Endothelial cell of umbilical vein (primary cell): Measurements from ENCODE around the gene TPT1. TPM values are rescaled to one million over a fixed set of nuclear protein-coding genes. Genes with fewer than 3 reads are reported as not detected.
A peak's percentile ranks its signal among the peaks of the same experiment; 100 is the strongest.
"Not testable (repeated sequence)": the region's sequence is repeated elsewhere in the genome, so short reads cannot be mapped to it uniquely, and the experiment has no call there.

Source experiments
- BruUV-seq: library from RNA; stranded (reverse); fragments of 400-500 nt; replicated peaks from 2 replicates; lab custom pipeline; 2021; lab: Mats Ljungman, UMichigan
- CTCF ChIA-PET: fragments of 300-600, 350-600 bp; sonication (Branson Sonifier 250); formaldehyde crosslinking; loops from one replicate; lab custom pipeline; 2021; ENCODE audit warnings: antibody characterized with exemption, inconsistent platforms; lab: Charles Lee
- POLR2A ChIA-PET: fragments of 300-600, 350-600 bp; sonication (Branson Sonifier 250); formaldehyde crosslinking; loops from one replicate; lab custom pipeline; 2021; ENCODE audit warnings: antibody characterized with exemption, inconsistent platforms; lab: Charles Lee
- DNase-seq: peaks from one replicate; pipeline ENCODE4 v3.0.0-alpha.2; 2011; ENCODE audit warnings: low read depth, low spot score
- FAIRE-seq: peaks from 2 replicates; lab custom pipeline; 2011; peaks lifted over from hg19 to GRCh38; lab: Jason Lieb, UNC
- H2AFZ ChIP-seq: 2 replicates; pipeline ENCODE4 v1.6.0; 2012; ENCODE audit warnings: low read depth, low read length, control low read depth, inconsistent platforms
- H3K27ac ChIP-seq: 2 replicates; pipeline ENCODE4 v1.5.1; 2011; ENCODE audit warnings: low read depth, mild to moderate bottlenecking, control low read depth, low read length, moderate library complexity; ENCODE audit not compliant: insufficient read depth
- H3K27me3 ChIP-seq, 2 experiments: 2 replicates each; pipeline versions ENCODE4 v1.6.0 to v1.6.1; 2011; ENCODE audit warnings: low read length in 2 of 2, mixed read lengths in 1 of 2; ENCODE audit not compliant: control insufficient read depth in 2 of 2, insufficient read depth in 2 of 2
- H3K36me3 ChIP-seq, 2 experiments: 2 replicates in 1 of 2; 3 replicates in 1 of 2; pipeline ENCODE4 v1.5.1; 2011; ENCODE audit warnings: low read length in 2 of 2, mild to moderate bottlenecking in 1 of 2, moderate library complexity in 1 of 2; ENCODE audit not compliant: control insufficient read depth in 2 of 2, insufficient read depth in 2 of 2; ENCODE audit errors: extremely low read depth in 1 of 2
- H3K4me1 ChIP-seq: 3 replicates; pipeline ENCODE4 v1.5.1; 2011; ENCODE audit warnings: mild to moderate bottlenecking, low read length; ENCODE audit not compliant: control insufficient read depth, insufficient read depth; ENCODE audit errors: extremely low read depth
- H3K4me2 ChIP-seq: 2 replicates; pipeline ENCODE4 v1.6.1; 2011; ENCODE audit warnings: low read length, control low read depth, mixed read lengths; ENCODE audit not compliant: insufficient read depth
- H3K4me3 ChIP-seq, 3 experiments: fragments of 200-600 bp in 1 of 3; sonication (generic), shearing (Covaris generic) in 1 of 3; replicated peaks in 1 of 3; 2 replicates each; pipeline ENCODE4 v1.5.1; 2011 to 2016; ENCODE audit warnings: control low read depth in 3 of 3, low read length in 3 of 3, mild to moderate bottlenecking in 2 of 3, inconsistent platforms in 1 of 3, low read depth in 1 of 3, moderate library complexity in 1 of 3; ENCODE audit not compliant: insufficient read depth in 1 of 3
- H3K79me2 ChIP-seq: 2 replicates; pipeline ENCODE4 v1.6.0; 2012; ENCODE audit warnings: low read length, inconsistent platforms; ENCODE audit not compliant: control insufficient read depth, insufficient read depth
- H3K9ac ChIP-seq: replicated peaks from 2 replicates; pipeline ENCODE3; 2011; ENCODE audit warnings: low read length, control low read depth; ENCODE audit not compliant: insufficient read depth; ENCODE audit errors: extremely low read depth
- H3K9me1 ChIP-seq: replicated peaks from 3 replicates; pipeline ENCODE4 v1.6.0; 2011; ENCODE audit warnings: mild to moderate bottlenecking, low read length; ENCODE audit not compliant: control insufficient read depth, insufficient read depth; ENCODE audit errors: extremely low read depth
- H3K9me3 ChIP-seq: replicated peaks from 2 replicates; pipeline ENCODE4 v1.5.1; 2012; ENCODE audit warnings: low read length, inconsistent platforms; ENCODE audit not compliant: control insufficient read depth, insufficient read depth
- H4K20me1 ChIP-seq: replicated peaks from 2 replicates; pipeline ENCODE3; 2011; ENCODE audit warnings: mild to moderate bottlenecking, low read length; ENCODE audit not compliant: control insufficient read depth, insufficient read depth; ENCODE audit errors: extremely low read depth
- CTCF ChIP-seq, 2 donors: IDR thresholded peaks; 1 replicate in 1 of 2; 2 replicates in 1 of 2; pipeline ENCODE4 v1.5.1; 2011; ENCODE audit warnings: low read length in 2 of 2, mild to moderate bottlenecking in 2 of 2, moderate library complexity in 2 of 2, control low read depth in 1 of 2, inconsistent platforms in 1 of 2, low read depth in 1 of 2; ENCODE audit not compliant: insufficient read depth in 1 of 2; ENCODE audit errors: extremely low read depth in 1 of 2
- EZH2 ChIP-seq: IDR thresholded peaks from 2 replicates; pipeline ENCODE4 v1.6.1; 2012; ENCODE audit warnings: borderline replicate concordance, low read depth, mild to moderate bottlenecking, moderate library complexity, low read length, inconsistent platforms; ENCODE audit not compliant: severe bottlenecking
- FOS ChIP-seq: IDR thresholded peaks from 2 replicates; pipeline ENCODE4 v1.6.1; 2011; ENCODE audit warnings: mild to moderate bottlenecking, low read length, moderate library complexity, borderline replicate concordance; ENCODE audit not compliant: insufficient read depth
- GATA2 ChIP-seq: IDR thresholded peaks from 2 replicates; pipeline ENCODE4 v1.7.0; 2011; ENCODE audit warnings: low read depth, mild to moderate bottlenecking, moderate library complexity, mixed read lengths, low read length; ENCODE audit not compliant: insufficient read length, insufficient read depth
- JUN ChIP-seq: IDR thresholded peaks from 2 replicates; pipeline ENCODE4 v1.6.1; 2011; ENCODE audit warnings: borderline replicate concordance, low read depth; ENCODE audit not compliant: insufficient read length, insufficient read depth
- MAX ChIP-seq: IDR thresholded peaks from 2 replicates; pipeline ENCODE4 v1.6.1; 2011; ENCODE audit not compliant: insufficient read depth, insufficient read length
- MYC ChIP-seq: IDR thresholded peaks from one replicate; pipeline ENCODE4 v1.6.1; 2011; ENCODE audit warnings: mild to moderate bottlenecking, low read depth, low read length
- POLR2A ChIP-seq: IDR thresholded peaks from 2 replicates; pipeline ENCODE4 v1.6.1; 2012; ENCODE audit warnings: low read depth, mild to moderate bottlenecking, control low read depth, low read length
- POLR2AphosphoS5 ChIP-seq: IDR thresholded peaks from 2 replicates; pipeline ENCODE4 v1.6.1; 2012; ENCODE audit warnings: low read depth, mild to moderate bottlenecking, control low read depth, low read length, moderate library complexity; ENCODE audit not compliant: insufficient read depth
- dilution Hi-C: fragments of 300-500 bp; cut with MboI; formaldehyde crosslinking; loops from one replicate; pipeline ENCODE4 v1.15.0; 2019; ENCODE audit warnings: low sequenced_read_pairs; ENCODE audit not compliant: extremely low pct_ligation_motif_present
- intact Hi-C: fragments of 100-400 bp; cut with micrococcal nuclease; formaldehyde crosslinking; loops from one replicate; pipeline ENCODE4 v1.10.0; 2022
- polyA plus RNA-seq, 4 experiments: library from polyadenylated mRNA; depleted of rRNA in 3 of 4; stranded (reverse) in 3 of 4; unstranded in 1 of 4; fragments of >200 nt; gene quantifications; 2 replicates each; pipeline versions ENCODE4 v1.2.1 to v1.2.3, GENCODE V29; 2011 to 2012; ENCODE audit warnings: missing spikeins in 1 of 4
- total RNA-seq: library from RNA; stranded (reverse); gene quantifications from 2 replicates; pipeline ENCODE4 v1.2.3, GENCODE V29; 2021

Gene TPT1
- total and polyA plus RNA-seq, 2 donors (not counting 3 experiments of a cell fraction or from before 2014, with no cell fraction given) = 2,993 to 4,330 TPM

- H2AFZ ChIP-seq = no peak overlapping the region
- no peak overlapping the region for H3K4me3 ChIP-seq
- FAIRE-seq = peak; percentile 15
- peaks cover 0 to 5% of the 10 kb centered on the region in 2 experiments for H3K27me3 ChIP-seq
- no peak overlapping the region for H3K4me2 ChIP-seq
- H3K4me1 ChIP-seq = peaks cover 11% of the 10 kb centered on the region
- no peak for TF ChIP-seq JUN
- TF ChIP-seq FOS = no peak
- no peak for TF ChIP-seq CTCF (IDR thresholded peaks at IDR 0.05; ENCODE audit: extremely low read depth in 1 of 2, insufficient read depth in 1 of 2, low read depth in 1 of 2, low read length in 2 of 2)
- no peak for TF ChIP-seq GATA2
- TF ChIP-seq MAX = no peak
- no peak for TF ChIP-seq POLR2A
- TF ChIP-seq MYC = no peak
- no peak for TF ChIP-seq POLR2AphosphoS5
- no peak for TF ChIP-seq EZH2
- H3K36me3 ChIP-seq = no peaks in the 10 kb centered on the region
- H3K9me3 ChIP-seq = no peaks in the 10 kb centered on the region
- intact Hi-C loops = no loop called here
- no peaks in the 10 kb centered on the region for H4K20me1 ChIP-seq
- no peaks in the 10 kb centered on the region for H3K79me2 ChIP-seq
- no TSS peak for BruUV-seq
- dilution Hi-C loops = no loop called here
- no peak overlapping the region for H3K9ac ChIP-seq
- ChIA-PET POLR2A (no interaction called here), CTCF (interaction anchor here (0.7 to 1.9 kb wide), 5 partner anchors 8 to 1405 kb away, joined by 3 to 8 read pairs (median 4); no protein-coding TSS in a partner anchor)
- peak; percentile 53 for DNase-seq
- H3K9me1 ChIP-seq = no peaks in the 10 kb centered on the region
- H3K27ac ChIP-seq = no peak overlapping the region
These were observed 41.8 kb downstream of the TPT1 start for GRCh38 chr13:45299194-45299593.

GRCh38 chr13:45298550-45298949 lies 42.4 kb downstream of the TPT1 start:
- H3K27ac ChIP-seq, dilution Hi-C loops, H4K20me1 ChIP-seq, BruUV-seq, POLR2A ChIA-PET, intact Hi-C loops, DNase-seq, FAIRE-seq, H3K9ac ChIP-seq, H3K79me2 ChIP-seq, H3K36me3 ChIP-seq, H3K4me3 ChIP-seq, H3K9me3 ChIP-seq, H3K27me3 ChIP-seq, H2AFZ ChIP-seq, H3K4me2 ChIP-seq, H3K9me1 ChIP-seq: not testable (repeated sequence)
- peaks cover 11% of the 10 kb centered on the region for H3K4me1 ChIP-seq
- CTCF ChIA-PET = interaction anchor here (1.1 to 2.9 kb wide), 7 partner anchors 7 to 252 kb away, joined by 3 to 12 read pairs (median 5); no protein-coding TSS in a partner anchor
